ENCODE data around the gene SCAP.
"Not testable (repeated sequence)": the region's sequence is repeated elsewhere in the genome, so short reads cannot be mapped to it uniquely, and the experiment has no call there.

Gene SCAP

DNA sequence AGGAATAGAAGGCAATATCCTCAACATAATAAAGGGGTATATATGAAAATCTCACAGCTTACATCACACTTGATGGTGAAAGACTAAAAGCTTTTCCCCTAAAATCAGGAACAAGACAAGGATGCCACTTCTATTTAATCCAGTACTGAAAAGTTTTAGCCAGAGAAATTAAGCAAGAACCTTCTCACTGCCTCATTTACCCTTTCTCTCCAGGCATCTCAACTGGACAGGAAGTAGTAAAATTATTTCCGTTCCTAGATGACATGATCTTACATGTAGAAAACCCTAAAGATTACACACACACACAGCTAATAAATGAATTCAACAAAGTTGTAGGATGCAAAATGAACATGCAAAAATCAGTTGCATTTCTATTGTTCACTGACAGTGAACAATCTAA is 11.2 kb downstream of the SCAP start:
- in situ Hi-C loops (cut with HindIII; ENCODE audit: low pct_ligation_motif_present, low sequenced_read_pairs) = no loop called here
- no peak for DNase-seq
- no peaks in the 10 kb centered on the region for H3K36me3 ChIP-seq (replicated peaks)
- TF ChIP-seq, protein P1, sequence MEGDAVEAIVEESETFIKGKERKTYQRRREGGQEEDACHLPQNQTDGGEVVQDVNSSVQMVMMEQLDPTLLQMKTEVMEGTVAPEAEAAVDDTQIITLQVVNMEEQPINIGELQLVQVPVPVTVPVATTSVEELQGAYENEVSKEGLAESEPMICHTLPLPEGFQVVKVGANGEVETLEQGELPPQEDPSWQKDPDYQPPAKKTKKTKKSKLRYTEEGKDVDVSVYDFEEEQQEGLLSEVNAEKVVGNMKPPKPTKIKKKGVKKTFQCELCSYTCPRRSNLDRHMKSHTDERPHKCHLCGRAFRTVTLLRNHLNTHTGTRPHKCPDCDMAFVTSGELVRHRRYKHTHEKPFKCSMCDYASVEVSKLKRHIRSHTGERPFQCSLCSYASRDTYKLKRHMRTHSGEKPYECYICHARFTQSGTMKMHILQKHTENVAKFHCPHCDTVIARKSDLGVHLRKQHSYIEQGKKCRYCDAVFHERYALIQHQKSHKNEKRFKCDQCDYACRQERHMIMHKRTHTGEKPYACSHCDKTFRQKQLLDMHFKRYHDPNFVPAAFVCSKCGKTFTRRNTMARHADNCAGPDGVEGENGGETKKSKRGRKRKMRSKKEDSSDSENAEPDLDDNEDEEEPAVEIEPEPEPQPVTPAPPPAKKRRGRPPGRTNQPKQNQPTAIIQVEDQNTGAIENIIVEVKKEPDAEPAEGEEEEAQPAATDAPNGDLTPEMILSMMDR (IDR thresholded peaks at IDR 0.05; ENCODE audit: low read depth, low read length, missing control alignments) = no peak
- H3K27ac ChIP-seq = no peak overlapping the region
- H3K4me3 ChIP-seq (ENCODE audit: low read depth, low read length) = no peak overlapping the region
- H3K27me3 ChIP-seq (replicated peaks) = no peaks in the 10 kb centered on the region

DNA sequence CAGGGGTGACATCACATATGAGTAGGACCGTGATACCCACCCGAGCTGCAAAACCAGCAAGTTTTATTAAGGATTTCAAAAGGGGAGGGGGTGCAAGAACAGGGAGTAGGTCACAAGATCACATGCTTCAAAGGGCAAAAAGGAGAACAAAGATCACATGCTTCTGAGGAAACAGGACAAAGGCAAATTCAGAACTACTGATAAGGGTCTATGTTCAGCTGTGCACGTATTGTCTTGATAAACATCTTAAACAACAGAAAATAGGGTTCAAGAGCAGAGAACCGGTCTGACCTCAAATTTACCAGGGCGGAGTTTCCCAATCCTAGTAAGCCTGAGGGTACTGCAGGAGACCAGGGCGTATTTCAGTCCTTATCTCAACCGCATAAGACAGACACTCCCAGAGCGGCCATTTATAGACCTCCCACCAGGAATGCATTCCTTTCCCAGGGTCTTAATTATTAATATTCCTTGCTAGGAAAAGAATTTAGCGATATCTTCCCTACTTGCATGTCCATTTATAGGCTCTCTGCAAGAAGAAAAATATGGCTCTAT is 16.1 kb downstream of the SCAP start:
- DNase-seq; in situ Hi-C loops (cut with HindIII; ENCODE audit: low pct_ligation_motif_present, low sequenced_read_pairs); H3K36me3 ChIP-seq (replicated peaks); H3K27me3 ChIP-seq (replicated peaks); H3K4me3 ChIP-seq (ENCODE audit: low read depth, low read length); H3K27ac ChIP-seq: not testable (repeated sequence)

DNA sequence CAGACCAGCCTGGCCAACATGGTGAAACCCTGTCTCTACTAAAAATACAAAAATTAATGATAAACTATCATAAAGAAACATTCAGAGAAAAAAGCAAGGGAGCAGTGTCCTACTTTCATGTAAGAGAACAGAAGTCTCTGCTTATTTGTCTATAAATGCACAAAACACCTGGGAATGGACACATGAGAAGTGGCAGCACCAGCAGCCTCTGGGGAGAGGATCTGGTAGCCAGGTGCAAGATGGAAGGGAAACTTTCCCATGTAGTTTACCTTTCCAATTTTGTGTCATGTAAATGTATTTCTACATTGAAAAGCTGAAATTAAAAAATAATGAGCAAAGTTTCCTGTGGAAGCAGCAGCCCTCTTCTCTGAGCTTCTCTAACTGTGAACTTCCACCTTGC is 18.8 kb downstream of the SCAP start:
- TF ChIP-seq, protein P1 (IDR thresholded peaks at IDR 0.05; ENCODE audit: low read depth, low read length, missing control alignments) = no peak
- Histone ChIP-seq H3K27ac (no peak overlapping the region), H3K27me3 (replicated peaks) (no peaks in the 10 kb centered on the region), H3K36me3 (replicated peaks) (no peaks in the 10 kb centered on the region), H3K4me3 (ENCODE audit: low read depth, low read length) (no peak overlapping the region)
- in situ Hi-C loops (cut with HindIII; ENCODE audit: low pct_ligation_motif_present, low sequenced_read_pairs) = no loop called here
- no peak for DNase-seq

DNA sequence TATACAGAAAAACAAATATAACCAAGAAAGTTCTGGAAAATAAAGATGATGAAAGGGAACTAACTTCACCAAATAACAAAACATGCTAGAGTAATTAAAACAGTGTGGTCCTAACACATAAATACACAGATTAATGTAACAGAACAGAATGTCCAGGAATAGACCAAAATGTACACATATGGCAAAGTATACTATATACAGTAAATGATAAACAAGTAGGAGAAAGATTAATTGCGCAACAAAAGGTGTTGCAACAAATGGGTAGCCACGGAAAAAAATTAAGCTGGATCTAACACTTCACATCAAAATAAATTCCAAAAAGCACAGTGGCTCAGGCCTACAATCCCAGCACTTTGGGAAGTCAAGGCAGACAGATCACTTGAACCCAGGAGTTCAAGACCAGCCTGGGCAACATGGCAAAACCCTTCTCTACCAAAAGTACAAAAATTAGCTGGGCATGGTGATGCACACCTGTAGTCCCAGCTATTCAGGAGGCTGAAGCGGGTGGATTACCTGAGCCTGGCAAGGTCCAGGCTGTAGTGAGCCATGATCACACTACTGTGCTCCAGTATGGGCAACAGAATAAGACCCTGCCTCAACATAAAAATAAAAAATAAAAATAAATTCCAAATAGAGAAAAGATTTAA is 19.8 kb downstream of the SCAP start:
- TF ChIP-seq, protein P1 (IDR thresholded peaks at IDR 0.05; ENCODE audit: low read depth, low read length, missing control alignments) = no peak
- in situ Hi-C loops (cut with HindIII; ENCODE audit: low pct_ligation_motif_present, low sequenced_read_pairs) = no loop called here
- no peak for DNase-seq
- H3K27ac ChIP-seq = no peak overlapping the region
- H3K4me3 ChIP-seq (ENCODE audit: low read depth, low read length) = no peak overlapping the region
- H3K36me3 ChIP-seq (replicated peaks) = no peaks in the 10 kb centered on the region
- H3K27me3 ChIP-seq (replicated peaks) = no peaks in the 10 kb centered on the region

DNA sequence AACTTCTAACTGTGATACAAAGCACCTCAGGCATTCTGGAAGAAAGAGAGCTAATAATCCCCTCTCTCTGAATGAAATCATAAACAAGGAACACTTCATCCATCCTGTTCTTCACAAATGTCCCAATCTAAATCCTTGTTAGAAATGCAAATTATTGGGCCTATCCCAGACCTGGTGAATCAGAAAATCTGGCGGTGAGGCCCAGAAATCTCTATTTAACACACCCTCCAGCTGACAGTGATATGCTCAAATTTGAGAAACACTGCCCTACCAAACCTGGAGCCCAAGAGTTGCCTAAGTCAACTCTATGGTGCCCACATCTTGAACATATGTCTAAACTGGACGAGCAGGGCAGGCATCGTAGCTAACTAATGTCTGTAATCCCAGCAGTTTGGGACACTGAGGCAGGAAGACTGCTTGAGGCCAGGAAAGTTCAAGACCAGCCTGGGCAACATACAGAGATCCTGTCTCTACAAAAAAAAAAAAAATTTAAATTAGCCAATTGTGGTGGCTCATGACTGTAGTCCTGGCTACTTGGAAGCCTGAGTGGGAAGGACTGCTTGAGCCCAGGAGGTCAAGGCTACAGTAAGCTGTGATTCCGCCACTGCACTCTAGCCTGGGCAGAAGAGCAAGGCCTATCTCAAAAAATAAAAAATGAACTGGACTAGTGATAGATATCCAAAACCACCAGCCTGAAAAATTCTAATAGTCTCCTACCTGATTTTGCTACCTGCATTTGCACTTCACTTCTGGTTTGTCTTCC is 23.1 kb downstream of the SCAP start:
- Histone ChIP-seq H3K27ac (no peak overlapping the region), H3K27me3 (replicated peaks) (no peaks in the 10 kb centered on the region), H3K36me3 (replicated peaks) (no peaks in the 10 kb centered on the region), H3K4me3 (ENCODE audit: low read depth, low read length) (no peak overlapping the region)
- TF ChIP-seq, protein P1 (IDR thresholded peaks at IDR 0.05; ENCODE audit: low read depth, low read length, missing control alignments) = no peak
- in situ Hi-C loops (cut with HindIII; ENCODE audit: low pct_ligation_motif_present, low sequenced_read_pairs) = no loop called here
- no peak for DNase-seq

DNA sequence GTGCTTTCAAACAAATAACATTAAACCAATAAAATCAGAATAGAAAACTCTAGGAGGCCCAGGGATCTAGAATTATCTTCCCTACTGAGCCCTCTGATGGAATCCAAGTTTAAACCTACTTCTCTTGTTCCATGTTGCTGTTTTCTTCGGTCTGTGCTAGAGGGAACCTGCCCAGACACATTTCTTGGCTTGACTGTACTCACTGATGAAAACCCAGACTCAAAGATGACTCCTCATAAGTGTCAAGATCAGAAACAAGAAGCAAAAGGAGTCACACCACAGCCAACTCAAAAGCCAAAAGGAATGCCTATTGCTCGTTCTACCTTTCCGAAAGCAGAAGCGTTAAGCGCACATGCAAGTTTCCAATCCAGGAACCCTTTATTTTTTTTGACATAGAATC is 31.6 kb downstream of the SCAP start:
- in situ Hi-C loops (cut with HindIII; ENCODE audit: low pct_ligation_motif_present, low sequenced_read_pairs) = no loop called here
- Histone ChIP-seq H3K27me3 (replicated peaks) (no peaks in the 10 kb centered on the region), H3K27ac (no peak overlapping the region), H3K36me3 (replicated peaks) (no peaks in the 10 kb centered on the region), H3K4me3 (ENCODE audit: low read depth, low read length) (no peak overlapping the region)
- no peak for DNase-seq
- TF ChIP-seq, protein P1 (IDR thresholded peaks at IDR 0.05; ENCODE audit: low read depth, low read length, missing control alignments) = no peak

All from brain microvascular endothelial cell (primary cell).